ENCODE results near the gene BPI.

GRCh38 chr20:38269040-38269439, 34.9 kb upstream of the BPI start:
- TF ChIP-seq EZH2 (IDR thresholded peaks at IDR 0.05; ENCODE audit: insufficient read depth, poor library complexity, severe bottlenecking), result no peak
- no peak for TF ChIP-seq EZH2phosphoT487 (IDR thresholded peaks at IDR 0.05; ENCODE audit: insufficient read depth, low read depth)

All from GM23248 (cell line).